SK-N-SH (cell line): ENCODE results near the gene MYL6B. TPM values are rescaled to one million over a fixed set of nuclear protein-coding genes. Genes with fewer than 3 reads are reported as not detected.
A peak's percentile ranks its signal among the peaks of the same experiment; 100 is the strongest.

ENCODE experiments used
- CTCF ChIA-PET: fragments of 300-600, 350-600 bp; formaldehyde crosslinking; extraction: SDS; loops from one replicate; lab custom pipeline; 2021; lab: Yijun Ruan, JAX
- POLR2A ChIA-PET: fragments of 350-600 bp; sonication (Branson Sonifier 250); formaldehyde crosslinking; extraction: SDS; loops from one replicate; lab custom pipeline; 2020; ENCODE audit warnings: antibody characterized with exemption, inconsistent platforms; lab: Yijun Ruan, JAX
- DNase-seq: peaks from one replicate; pipeline ENCODE4 v3.0.0; 2012
- H2AFZ ChIP-seq: fragments of 200-600 bp; sonication (generic); 2 replicates; pipeline ENCODE4 v1.8.1; 2016; ENCODE audit warnings: antibody characterized with exemption, mild to moderate bottlenecking, low read depth
- H3F3A ChIP-seq: fragments of 200-600 bp; sonication (generic); replicated peaks from 2 replicates; pipeline ENCODE3; 2016; ENCODE audit warnings: antibody characterized with exemption, mild to moderate bottlenecking; ENCODE audit not compliant: insufficient read depth
- H3K27ac ChIP-seq, 2 experiments: fragments of 200-500 bp in 1 of 2; fragments of 200-600 bp in 1 of 2; sonication (Bioruptor generic) in 1 of 2; sonication (generic), shearing (Covaris generic) in 1 of 2; 2 replicates each; pipeline versions ENCODE4 v1.5.1 to v1.6.1; 2014 to 2016; ENCODE audit warnings: low read depth in 2 of 2, inconsistent platforms in 1 of 2, low read length in 1 of 2, mild to moderate bottlenecking in 1 of 2, mixed read lengths in 1 of 2
- H3K27me3 ChIP-seq: fragments of 200-600 bp; sonication (generic), shearing (Covaris generic); 2 replicates; pipeline ENCODE4 v1.6.1; 2016; ENCODE audit warnings: mixed run types; ENCODE audit not compliant: insufficient read depth
- H3K36me3 ChIP-seq, 2 experiments: fragments of 200-500 bp in 1 of 2; fragments of 200-600 bp in 1 of 2; sonication (Bioruptor generic) in 1 of 2; sonication (generic) in 1 of 2; replicated peaks in 1 of 2; 2 replicates each; pipeline versions ENCODE3 to v1.5.1; 2014 to 2016; ENCODE audit warnings: low read length in 1 of 2, mild to moderate bottlenecking in 1 of 2; ENCODE audit not compliant: insufficient read depth in 2 of 2, control insufficient read depth in 1 of 2
- H3K4me1 ChIP-seq, 2 experiments: fragments of 200-500 bp in 1 of 2; fragments of 200-600 bp in 1 of 2; sonication (Bioruptor generic) in 1 of 2; sonication (generic), shearing (Covaris generic) in 1 of 2; 2 replicates each; pipeline versions ENCODE4 v1.5.1 to v1.6.1; 2014 to 2016; ENCODE audit warnings: low read depth in 1 of 2, low read length in 1 of 2, mixed run types in 1 of 2; ENCODE audit not compliant: insufficient read depth in 2 of 2, control insufficient read depth in 1 of 2
- H3K4me2 ChIP-seq: fragments of 200-600 bp; sonication (generic), shearing (Covaris generic); 2 replicates; pipeline ENCODE4 v1.6.1; 2017; ENCODE audit warnings: mixed run types
- H3K4me3 ChIP-seq, 2 experiments: fragments of 200-500 bp in 1 of 2; fragments of 200-600 bp in 1 of 2; sonication (Bioruptor generic) in 1 of 2; sonication (generic), shearing (Covaris generic) in 1 of 2; 2 replicates each; pipeline versions ENCODE4 v1.5.1 to v1.8.1; 2014 to 2016; ENCODE audit warnings: low read depth in 2 of 2, inconsistent platforms in 1 of 2, low read length in 1 of 2, mild to moderate bottlenecking in 1 of 2, mixed read lengths in 1 of 2, moderate library complexity in 1 of 2
- H3K79me2 ChIP-seq: fragments of 200-600 bp; sonication (generic); 2 replicates; pipeline ENCODE4 v1.8.1; 2017; ENCODE audit warnings: mild to moderate bottlenecking; ENCODE audit not compliant: insufficient read depth
- H3K9ac ChIP-seq: fragments of 200-600 bp; sonication (generic); 2 replicates; pipeline ENCODE4 v1.6.1; 2017; ENCODE audit warnings: mixed run types
- H3K9me2 ChIP-seq: fragments of 200-600 bp; sonication (generic); 2 replicates; pipeline ENCODE4 v1.6.1; 2017; ENCODE audit warnings: mixed run types
- H3K9me3 ChIP-seq: fragments of 200-600 bp; sonication (generic); 2 replicates; pipeline ENCODE4 v1.6.1; 2017; ENCODE audit warnings: mixed run types, mild to moderate bottlenecking, moderate library complexity
- H4K20me1 ChIP-seq: fragments of 200-600 bp; sonication (generic); 2 replicates; pipeline ENCODE4 v1.6.1; 2017; ENCODE audit warnings: mild to moderate bottlenecking, mixed run types; ENCODE audit not compliant: insufficient read depth
- CHD2 ChIP-seq: fragments of 150-350 bp; IDR thresholded peaks from 2 replicates; pipeline ENCODE4 v1.6.1; 2018; ENCODE audit warnings: low read length; ENCODE audit not compliant: partially characterized antibody
- ELF1 ChIP-seq: IDR thresholded peaks from 2 replicates; pipeline ENCODE4 v1.4.0; 2012
- EP300 ChIP-seq, 2 experiments: IDR thresholded peaks; 2 replicates each; pipeline versions ENCODE4 v1.4.0 to v1.6.1; 2012; ENCODE audit warnings: borderline replicate concordance in 1 of 2, low read depth in 1 of 2, low read length in 1 of 2
- FOSL2 ChIP-seq: IDR thresholded peaks from 2 replicates; pipeline ENCODE4 v1.4.0; 2012; ENCODE audit warnings: low read depth, mild to moderate bottlenecking, moderate library complexity, borderline replicate concordance
- FOXJ3 ChIP-seq: sonication (generic); formaldehyde crosslinking; IDR thresholded peaks from 2 replicates; pipeline ENCODE4 v1.5.1; 2020; ENCODE audit warnings: mild to moderate bottlenecking, missing genetic modification reagents
- FOXM1 ChIP-seq: IDR thresholded peaks from 2 replicates; pipeline ENCODE4 v1.4.0; 2012; ENCODE audit warnings: low read depth, mild to moderate bottlenecking
- GABPA ChIP-seq: IDR thresholded peaks from 2 replicates; pipeline ENCODE4 v1.4.0; 2012; ENCODE audit warnings: low read depth, mild to moderate bottlenecking
- GATA2 ChIP-seq: sonication (generic); formaldehyde crosslinking; IDR thresholded peaks from 2 replicates; pipeline ENCODE4 v1.5.0; 2020; ENCODE audit warnings: mild to moderate bottlenecking, missing genetic modification reagents
- IRF3 ChIP-seq: fragments of 150-350 bp; IDR thresholded peaks from 2 replicates; pipeline ENCODE4 v1.6.1; 2016; ENCODE audit warnings: mild to moderate bottlenecking, low read depth, low read length
- MXI1 ChIP-seq: IDR thresholded peaks from 2 replicates; pipeline ENCODE4 v1.6.1; 2012; ENCODE audit warnings: mild to moderate bottlenecking, low read depth, low read length, improper control_type of control experiment
- NFIC ChIP-seq: IDR thresholded peaks from 2 replicates; pipeline ENCODE4 v1.4.0; 2012; ENCODE audit warnings: borderline replicate concordance
- NRF1 ChIP-seq: IDR thresholded peaks from 2 replicates; pipeline ENCODE4 v1.6.1; 2012; ENCODE audit warnings: low read depth, mild to moderate bottlenecking, low read length
- PBX3 ChIP-seq: IDR thresholded peaks from 2 replicates; pipeline ENCODE4; 2012
- POLR2AphosphoS5 ChIP-seq: IDR thresholded peaks from 2 replicates; pipeline ENCODE4 v1.6.1; 2012; ENCODE audit warnings: low read depth, low read length
- RAD21 ChIP-seq: IDR thresholded peaks from 2 replicates; pipeline ENCODE4 v1.6.1; 2012; ENCODE audit warnings: mild to moderate bottlenecking, low read length
- REST ChIP-seq: IDR thresholded peaks from 2 replicates; pipeline ENCODE4 v1.6.1; 2012; ENCODE audit warnings: mild to moderate bottlenecking, low read depth, low read length, moderate library complexity
- RFX5 ChIP-seq: IDR thresholded peaks from 2 replicates; pipeline ENCODE4 v1.6.1; 2012; ENCODE audit warnings: mild to moderate bottlenecking, improper control_type of control experiment, low read length
- RXRA ChIP-seq: IDR thresholded peaks from 2 replicates; pipeline ENCODE4 v1.4.0; 2012; ENCODE audit warnings: low read depth, mild to moderate bottlenecking, borderline replicate concordance
- USF1 ChIP-seq: IDR thresholded peaks from 2 replicates; pipeline ENCODE4 v1.4.0; 2012; ENCODE audit warnings: low read depth, borderline replicate concordance
- USF2 ChIP-seq: fragments of 150-350 bp; IDR thresholded peaks from 2 replicates; pipeline ENCODE4 v1.6.1; 2017; ENCODE audit warnings: antibody characterized with exemption, low read length, low read depth, borderline replicate concordance
- YY1 ChIP-seq: IDR thresholded peaks from 2 replicates; pipeline ENCODE4 v1.4.0; 2012; ENCODE audit warnings: low read depth, mild to moderate bottlenecking
- ZBTB33 ChIP-seq: IDR thresholded peaks from 2 replicates; pipeline ENCODE4 v1.4.0; 2012; ENCODE audit warnings: low read depth, borderline replicate concordance
- WGBS: methylation state at CpG from one replicate; pipeline ENCODE4 v1.1.6; 2017; ENCODE audit warnings: low lambda C conversion rate; 5-methylcytosine and 5-hydroxymethylcytosine counted together
- polyA plus RNA-seq, 3 experiments: library from polyadenylated mRNA; depleted of rRNA; stranded (reverse); fragments of >200 nt; gene quantifications; 2 replicates each; pipeline ENCODE4 v1.2.3, GENCODE V29; 2012

The MYL6B gene
- polyA plus RNA-seq, 1 of the 3 experiments (the other 2 are of a cell fraction), result 234 TPM

- CTCF ChIA-PET, result interaction anchor here (0.7 to 13.8 kb wide), 66 partner anchors 10 to 445 kb away, joined by 3 to 272 read pairs (median 5); partner anchors contain the start of genes ANKRD52, COQ10A, CS and ERBB3
- peak; percentile 77 for DNase-seq
- TF ChIP-seq ZBTB33 (no peak), EP300 (IDR thresholded peaks at IDR 0.05; ENCODE audit: borderline replicate concordance in 1 of 2, low read depth in 1 of 2, low read length in 1 of 2) (no peak), IRF3 (no peak), GATA2 (CRISPR knock-in tag) (no peak), USF2 (no peak), GABPA (peak; percentile 67), CHD2 (peak; percentile 69), YY1 (peak; percentile 67; the same call in 1 of the 2 replicates), RXRA (no peak), PBX3 (no peak), FOSL2 (peak; percentile 59; the same call in 1 of the 2 replicates), REST (peak; percentile 8; the same call in 1 of the 2 replicates), NRF1 (no peak), RAD21 (no peak), FOXJ3 (CRISPR knock-in tag) (no peak), ELF1 (peak; percentile 84), NFIC (no peak), MXI1 (no peak), POLR2AphosphoS5 (no peak), FOXM1 (no peak), USF1 (no peak), RFX5 (no peak)
These were observed 37.7 kb downstream of the MYL6B start for GRCh38 chr12:56189918-56190694.

More at GRCh38 chr12:56189918-56190694, 37.7 kb downstream of the MYL6B start:
- POLR2A ChIA-PET, result interaction anchor here (0.7 to 2.2 kb wide), 13 partner anchors 31 to 272 kb away, joined by 3 to 21 read pairs (median 4); partner anchors contain the start of genes ANKRD52, COQ10A, ESYT1 and MYL6
- no peaks in the 10 kb centered on the region for H3K9me3 ChIP-seq
- peak overlapping the region; percentile 94 for H3K9ac ChIP-seq
- no peaks in the 10 kb centered on the region for H3K27me3 ChIP-seq
- H3K36me3 ChIP-seq, result peaks cover 9 to 18% of the 10 kb centered on the region in 2 experiments
- H3K4me3 ChIP-seq, result peak overlapping the region; percentile 87 to 91
- H2AFZ ChIP-seq, result peak overlapping the region; percentile 96
- WGBS, result 1% methylated on average over 42 of the region's 42 CpGs
- H3F3A ChIP-seq, result peaks cover 19% of the 10 kb centered on the region
- no peaks in the 10 kb centered on the region for H3K9me2 ChIP-seq
- peaks cover 8% of the 10 kb centered on the region for H4K20me1 ChIP-seq
- peaks cover 8 to 13% of the 10 kb centered on the region in 2 experiments; a peak in 2 of 4 replicates for H3K4me1 ChIP-seq
- H3K79me2 ChIP-seq, result peaks cover 38% of the 10 kb centered on the region
- H3K27ac ChIP-seq, result peak overlapping the region; percentile 83 to 87
- peak overlapping the region; percentile 97 for H3K4me2 ChIP-seq
